Heart right ventricle (tissue), 16 donors: ENCODE measurements around the gene B4GALNT2. TPM values are rescaled to one million over a fixed set of nuclear protein-coding genes. Genes with fewer than 3 reads are reported as not detected.

Source experiments
- ATAC-seq, 8 donors: fragments of 200-7000 bp; cut with Tn5 transposase; one replicate each; pipeline ENCODE4 v1.9.1; 2020; ENCODE audit warnings: mild to moderate bottlenecking in 8 of 8, moderate library complexity in 8 of 8, moderate number of reproducible peaks in 1 of 8
- DNase-seq, 2 donors: peaks; one replicate each; pipeline ENCODE4 v3.0.0-alpha.2; 2020
- H3K27ac ChIP-seq, 10 donors: fragments of 200-600 bp; sonication (generic) in 2 of 10; one replicate each; pipeline versions ENCODE4 v1.5.0 to v1.8.0; 2020 to 2022; ENCODE audit warnings: mild to moderate bottlenecking in 3 of 10
- H3K27me3 ChIP-seq, 7 donors: fragments of 200-600 bp; one replicate each; pipeline ENCODE4 v1.8.0; 2021 to 2022; ENCODE audit warnings: mild to moderate bottlenecking in 2 of 7
- H3K36me3 ChIP-seq, 9 donors: fragments of 200-600 bp; sonication (generic) in 1 of 9; one replicate each; pipeline versions ENCODE4 v1.5.0 to v1.8.0; 2020 to 2022; ENCODE audit warnings: mild to moderate bottlenecking in 2 of 9
- H3K4me1 ChIP-seq, 9 donors: fragments of 200-600 bp; sonication (generic) in 1 of 9; one replicate each; pipeline versions ENCODE4 v1.5.0 to v1.8.0; 2020 to 2022; ENCODE audit warnings: mild to moderate bottlenecking in 4 of 9
- H3K4me3 ChIP-seq, 10 donors: fragments of 200-600 bp; sonication (generic) in 2 of 10; one replicate each; pipeline versions ENCODE4 v1.5.0 to v1.8.0; 2020 to 2022; ENCODE audit warnings: mild to moderate bottlenecking in 7 of 10, moderate library complexity in 2 of 10
- H3K9me3 ChIP-seq, 11 donors: fragments of 200-600 bp in 10 of 11; sonication (generic) in 2 of 11; one replicate each; pipeline versions ENCODE4 v1.5.0 to v1.8.0; 2013 to 2022; ENCODE audit warnings: mild to moderate bottlenecking in 2 of 11, control low read depth in 1 of 11, moderate library complexity in 1 of 11
- CTCF ChIP-seq, 9 donors: fragments of 200-600 bp; sonication (generic) in 2 of 9; IDR thresholded peaks; one replicate each; pipeline versions ENCODE4 v1.5.0 to v1.8.0; 2021 to 2022; ENCODE audit warnings: antibody characterized with exemption in 9 of 9, mild to moderate bottlenecking in 5 of 9, moderate library complexity in 1 of 9
- WGBS, 2 donors: extraction: QIAGEN DNeasy Blood & Tissue Kit; methylation state at CpG; one replicate each; pipeline ENCODE4 v1.1.7; 2013; ENCODE audit warnings: inconsistent platforms in 1 of 2; 5-methylcytosine and 5-hydroxymethylcytosine counted together
- intact Hi-C, 10 donors: fragments of 100-400 bp; cut with DNase I; formaldehyde crosslinking; loops; one replicate each; pipeline versions ENCODE4 v1.11.1 to v1.14.2; 2022
- polyA plus RNA-seq, 2 donors: library from polyadenylated mRNA; stranded (reverse); fragments of 200-250 nt; gene quantifications; one replicate each; pipeline ENCODE4 v1.2.3, GENCODE V29; 2013
- total RNA-seq, 10 donors: library from RNA; stranded (reverse); fragmentation: NEBNext Ultra II Directional in 3 of 10; extraction: Animal tissue kit (Norgen Biotek cat#: 25700) in 3 of 10; gene quantifications; one replicate each; pipeline versions ENCODE4 v1.2.1 to v1.2.4, GENCODE V29; 2021 to 2023
- donor health status: Arrhythmogenic right ventricular cardiomyopathy.
- donor health status: ischemic (EF 13 %, LVEDD 7.1; RV severe dilation, severe dysfunction).
- donor health status: healthy with polysubstance abuse.
- donor health status: DM: no; HTN: yes; CAD: no.
- donor health status: DM: no; HTN: no; CAD: no.
- donor health status: ischemic (EF 25% LVEDD 6.9; RV normal size, moderate dysfunction).
- donor health status: ischemic (EF 25% LVEDD 5.7; RV mildly dilated, moderate dysfunction).
- donor health status: healthy.
- donor health status: DM: yes; HTN: yes; CAD: no.
- donor health status: Ischemic cardiomyopathy.
- donor health status: ischemic (EF 35%, LVEDD 5.7; RV mildly dilated, moderate dysfunction).
- donor health status: nonischemic (EF 11% LVEDD 7.7; RV severe dilation, severe dysfunction).
- donor health status: DM: yes; HTN: yes; CAD: no.
- donor health status: PGD.
- donor health status: ischemic (EF 29% LVEDD 5.4; RV normal size, mild dysfunction).
- donor health status: nonischemic (EF 23%, LVEDD 6.1; RV moderate dilation, normal function).

B4GALNT2 gene
- total and polyA plus RNA-seq, 12 donors = 0.02 TPM; not detected in 10

- H3K27me3 ChIP-seq = peaks cover 0 to 66% (median 48%) of the 10 kb centered on the region in 7 donors
- intact Hi-C loops = loop anchor here (5.0 to 10.0 kb wide), 7 partner anchors 33 to 170 kb away; no protein-coding TSS in a partner anchor
- peaks cover 2 to 43% (median 32%) of the 10 kb centered on the region in 9 donors for H3K4me1 ChIP-seq
- DNase-seq (no peak), ATAC-seq (peak in 2 of 8 donors; percentile 5 to 8)
- peak overlapping the region in 8 of 10 donors; percentile 6 to 41 (median 36) for H3K4me3 ChIP-seq
- no peak for TF ChIP-seq CTCF (IDR thresholded peaks at IDR 0.05)
- 9 to 20% methylated on average over 11 of the region's 11 CpGs for WGBS, 2 donors
- H3K36me3 ChIP-seq = peaks cover 0 to 15% (median 0%) of the 10 kb centered on the region in 9 donors
- no peaks in the 10 kb centered on the region for H3K9me3 ChIP-seq
- H3K27ac ChIP-seq = peak overlapping the region in 1 of 10 donors; percentile 20
Measured at GRCh38 chr17:49224997-49225337, 92.4 kb downstream of the B4GALNT2 start.

GRCh38 chr17:49225554-49226236 lies 93.1 kb downstream of the B4GALNT2 start:
- Histone ChIP-seq H3K36me3 (peaks cover 0 to 15% (median 0%) of the 10 kb centered on the region in 9 donors), H3K9me3 (no peaks in the 10 kb centered on the region), H3K27ac (no peak overlapping the region), H3K4me1 (peaks cover 2 to 48% (median 36%) of the 10 kb centered on the region in 9 donors), H3K4me3 (no peak overlapping the region), H3K27me3 (peaks cover 0 to 60% (median 41%) of the 10 kb centered on the region in 7 donors)
- intact Hi-C loops = loop anchor here in 9 of 10 donors (2.0 to 10.0 kb wide), 8 partner anchors 33 to 169 kb away; no protein-coding TSS in a partner anchor
- WGBS, 2 donors = 75 to 79% methylated on average over 8 of the region's 8 CpGs
- DNase-seq = no peak
- no peak for ATAC-seq
- TF ChIP-seq CTCF (IDR thresholded peaks at IDR 0.05) = no peak

Other genes with a start within 250 kb of the B4GALNT2 start
- gene ATP5MC1, start 240.0 kb upstream of the B4GALNT2 start, total RNA-seq = 100 to 1,000 TPM; 299 to 556 (median 416) TPM
- 100 to 1,000 TPM; 775 to 951 TPM for gene ATP5MC1, start 240.0 kb upstream of the B4GALNT2 start, polyA plus RNA-seq
- 10 to 100 TPM; 31.4 to 47.5 (median 38.8) TPM for gene UBE2Z, start 224.4 kb upstream of the B4GALNT2 start, total RNA-seq
- 10 to 100 TPM; 15.5 to 36.2 TPM for gene UBE2Z, start 224.4 kb upstream of the B4GALNT2 start, polyA plus RNA-seq
- 100 to 1,000 TPM in 6 of 10 donors, 10 to 100 TPM in 4; 90.0 to 111 (median 104) TPM for gene SNF8, start 187.9 kb upstream of the B4GALNT2 start, total RNA-seq
- gene SNF8, start 187.9 kb upstream of the B4GALNT2 start, polyA plus RNA-seq = 100 to 1,000 TPM; 176 to 196 TPM
- not detected for gene GIP, start 164.2 kb upstream of the B4GALNT2 start, total RNA-seq
- not detected for gene GIP, start 164.2 kb upstream of the B4GALNT2 start, polyA plus RNA-seq
- not detected for gene IGF2BP1, start 135.4 kb upstream of the B4GALNT2 start, total RNA-seq
- under 1 TPM in 1 of 2 donors, not detected in 1; 0.01 TPM for gene IGF2BP1, start 135.4 kb upstream of the B4GALNT2 start, polyA plus RNA-seq
- 1 to 10 TPM in 5 of 10 donors, under 1 TPM in 4, not detected in 1; 0.32 to 2.6 (median 1.3) TPM for gene GNGT2, start 77.8 kb downstream of the B4GALNT2 start, total RNA-seq
- 1 to 10 TPM; 2.7 to 4.6 TPM for gene GNGT2, start 77.8 kb downstream of the B4GALNT2 start, polyA plus RNA-seq
- gene ABI3, start 77.9 kb downstream of the B4GALNT2 start, total RNA-seq = 10 to 100 TPM in 1 of 10 donors, 1 to 10 TPM in 9; 2.3 to 10.8 (median 4.8) TPM
- gene ABI3, start 77.9 kb downstream of the B4GALNT2 start, polyA plus RNA-seq = 10 to 100 TPM in 1 of 2 donors, 1 to 10 TPM in 1; 6.2 to 10.3 TPM
- 1 to 10 TPM in 4 of 10 donors, under 1 TPM in 6; 0.14 to 1.9 (median 0.49) TPM for gene PHOSPHO1, start 98.0 kb downstream of the B4GALNT2 start, total RNA-seq
- 1 to 10 TPM in 1 of 2 donors, under 1 TPM in 1; 0.52 to 1.1 TPM for gene PHOSPHO1, start 98.0 kb downstream of the B4GALNT2 start, polyA plus RNA-seq
- gene ZNF652, start 229.5 kb downstream of the B4GALNT2 start, total RNA-seq = 10 to 100 TPM; 16.0 to 23.8 (median 19.6) TPM
- 10 to 100 TPM in 1 of 2 donors, 1 to 10 TPM in 1; 5.2 to 35.6 TPM for gene ZNF652, start 229.5 kb downstream of the B4GALNT2 start, polyA plus RNA-seq